ENCODE results near the gene PTPRN2.
"Not testable (repeated sequence)": the region's sequence is repeated elsewhere in the genome, so short reads cannot be mapped to it uniquely, and the experiment has no call there.

The PTPRN2 gene

DNA sequence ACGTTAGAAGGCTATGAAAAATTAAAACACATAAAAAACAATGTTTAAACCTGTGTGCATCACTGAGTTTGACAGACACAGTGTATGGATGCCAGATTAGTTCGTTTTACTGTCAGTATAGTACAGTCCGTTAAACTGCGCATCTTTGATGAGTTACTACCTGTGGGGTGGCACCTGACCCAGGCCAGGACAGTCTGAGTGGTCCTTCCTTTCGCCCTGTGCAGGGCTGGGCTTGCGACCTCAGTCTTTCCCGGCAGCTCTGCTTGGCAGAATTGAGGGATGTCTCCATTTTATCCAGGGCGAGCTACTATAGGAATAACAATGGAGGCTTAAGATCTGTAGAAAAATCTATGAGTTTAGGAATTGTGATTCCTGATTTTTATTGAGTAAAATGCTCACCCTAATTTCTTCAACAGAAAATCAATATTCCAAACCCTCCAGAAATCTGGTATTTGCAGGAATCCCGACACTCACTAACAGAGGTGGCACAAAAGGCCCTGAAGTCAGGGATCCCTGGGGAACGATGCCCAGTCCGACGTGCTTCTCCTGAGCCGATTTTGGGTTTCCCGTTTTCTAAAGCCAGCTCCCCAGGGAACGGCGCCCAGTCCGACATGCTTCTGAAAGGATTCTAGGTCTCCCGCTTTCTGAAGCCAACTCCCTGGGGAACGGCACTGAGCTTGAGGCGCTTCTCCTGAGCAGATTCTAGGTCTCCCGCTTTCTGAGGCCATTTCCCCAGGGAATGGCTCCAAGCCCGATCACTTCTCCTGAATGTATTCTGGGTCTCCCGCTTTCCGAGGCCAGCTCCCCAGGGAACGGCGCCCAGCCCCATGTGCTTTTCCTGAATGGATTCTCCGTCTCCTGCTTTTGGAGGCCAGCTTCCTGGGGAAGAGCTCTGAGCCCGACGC, 873.2 kb downstream of the PTPRN2 start:
- DNase-seq (ENCODE audit: low read depth in 4 of 4, low spot score in 1 of 4) = no peak

DNA sequence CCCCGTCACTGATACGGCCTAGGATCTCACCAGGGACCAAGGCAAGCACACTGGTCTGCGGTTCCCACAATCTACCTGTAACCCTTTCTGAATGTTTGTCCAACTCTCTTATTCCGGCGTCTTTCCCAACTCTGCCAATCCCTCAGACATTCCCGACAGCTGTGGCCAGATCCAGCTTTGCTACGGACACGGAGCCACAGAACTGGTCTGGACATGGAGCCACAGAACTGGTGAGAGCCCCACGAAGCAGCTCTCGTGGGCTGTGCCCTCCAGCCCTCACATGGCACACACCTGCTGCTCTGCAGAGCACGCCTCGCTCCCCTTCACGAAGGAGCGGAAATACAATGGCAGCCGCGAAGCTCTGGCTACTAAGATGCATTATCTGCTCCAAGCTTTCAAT, 874.0 kb downstream of the PTPRN2 start:
- DNase-seq (ENCODE audit: low read depth in 4 of 4, low spot score in 1 of 4) = no peak

DNA sequence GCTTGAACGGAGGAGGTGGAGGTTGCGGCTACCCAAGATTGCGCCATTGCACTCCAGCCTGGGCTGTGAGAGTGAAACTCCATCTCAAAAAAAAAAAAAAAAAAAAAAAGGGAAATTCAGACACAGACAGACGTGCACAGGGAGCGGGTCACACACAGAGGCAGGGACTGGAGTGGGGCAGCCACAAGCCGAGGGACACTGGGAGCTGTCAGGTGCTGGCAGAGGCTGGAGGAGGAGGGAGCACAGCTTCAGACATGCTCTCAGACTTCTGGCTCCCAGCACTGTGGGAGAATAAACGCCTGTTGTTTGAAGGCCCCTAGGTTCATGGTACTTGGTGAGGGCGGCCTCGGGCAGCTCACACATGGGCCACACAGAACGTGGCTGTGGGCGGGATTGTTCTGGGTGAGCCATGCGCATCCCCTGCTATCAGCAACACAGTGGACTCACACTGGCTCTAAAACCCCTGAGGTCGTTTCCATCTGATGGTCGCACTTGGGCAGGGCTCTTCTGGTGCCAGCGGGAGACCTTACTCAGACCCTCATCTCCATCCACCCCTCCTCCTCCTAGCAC, 874.9 kb downstream of the PTPRN2 start:
- no peak for DNase-seq (ENCODE audit: low read depth in 4 of 4, low spot score in 1 of 4)

DNA sequence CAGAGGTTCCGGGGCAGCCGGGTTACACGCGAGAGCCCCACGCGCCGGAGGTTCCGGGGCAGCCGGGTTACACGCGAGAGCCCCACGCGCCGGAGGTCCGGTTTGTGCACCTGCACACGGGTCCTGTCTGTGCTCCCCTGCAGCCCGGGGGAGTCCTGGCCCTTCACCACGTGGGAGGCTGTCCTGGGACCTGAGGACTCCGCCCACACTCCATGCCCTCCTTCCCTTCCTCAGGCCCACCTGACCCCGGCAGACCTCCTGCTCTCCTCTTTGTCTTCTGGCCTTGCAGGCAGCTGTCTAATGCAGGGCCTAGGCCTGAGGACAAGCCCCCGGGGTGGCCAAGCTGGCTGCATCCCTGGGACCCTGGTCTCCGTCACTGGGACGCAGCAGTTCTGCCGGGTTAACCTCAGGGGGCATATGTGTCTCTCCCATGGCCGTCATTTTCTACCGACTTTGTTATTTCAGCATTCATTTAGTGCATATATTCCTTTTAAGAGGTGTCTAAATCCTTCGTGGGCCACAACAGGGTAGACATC, 876.2 kb downstream of the PTPRN2 start:
- no peak for DNase-seq (ENCODE audit: low read depth in 4 of 4, low spot score in 1 of 4)

DNA sequence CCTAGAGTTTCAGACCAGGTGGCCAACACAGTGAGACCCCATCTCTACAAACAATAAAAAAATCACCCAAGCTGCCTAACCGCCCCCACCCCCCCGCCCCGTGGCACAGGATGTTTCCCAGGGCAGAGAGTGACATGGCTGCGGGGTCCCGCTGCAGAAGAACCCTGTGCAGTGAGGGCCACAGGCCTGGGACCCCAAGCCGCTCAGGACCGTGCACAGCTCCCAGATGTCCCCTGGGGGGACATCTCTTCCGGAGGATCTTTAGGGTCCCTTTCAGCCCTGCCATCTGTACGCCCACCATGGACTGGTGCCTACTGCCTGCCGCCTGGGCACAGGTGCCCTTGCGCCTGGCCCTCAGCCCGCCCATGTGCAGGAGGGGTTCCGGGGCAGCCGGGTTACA, 877.2 kb downstream of the PTPRN2 start:
- no peak for DNase-seq (ENCODE audit: low read depth in 4 of 4, low spot score in 1 of 4)

DNA sequence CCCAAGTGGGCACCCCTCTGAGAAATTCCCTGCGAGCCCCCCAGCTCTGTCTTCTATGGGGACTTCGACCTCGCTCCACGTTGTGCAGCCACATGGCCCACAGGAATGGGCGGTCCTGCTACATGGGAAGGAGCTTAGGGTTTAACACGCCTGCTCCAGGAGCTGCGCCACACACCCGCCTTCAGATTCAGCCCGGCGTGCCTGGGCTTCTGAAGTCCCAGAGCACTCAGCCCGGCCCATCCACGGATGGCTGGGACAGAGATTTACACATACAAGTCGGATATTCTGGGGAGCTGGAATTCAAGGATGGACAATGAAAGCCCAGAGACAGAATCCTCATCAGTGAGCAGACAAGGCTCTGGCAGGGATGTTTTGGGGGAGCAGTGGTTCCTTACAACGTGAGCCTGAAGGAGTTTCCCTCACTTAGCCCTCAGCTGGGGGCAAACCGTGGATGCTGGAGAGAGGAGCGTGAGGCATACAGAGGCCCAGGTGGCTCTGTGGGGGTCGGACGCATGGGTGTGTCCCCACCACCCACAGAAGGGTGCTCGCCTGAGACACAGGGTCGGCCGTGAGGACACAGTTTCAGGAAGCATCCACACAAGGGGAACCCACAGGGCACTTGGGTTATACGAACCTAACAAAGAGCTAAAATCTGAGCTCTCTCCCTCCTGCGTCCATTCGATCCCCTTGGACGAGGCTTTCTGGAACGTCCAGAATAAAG, 877.9 kb downstream of the PTPRN2 start:
- no peak for DNase-seq (ENCODE audit: low read depth in 4 of 4, low spot score in 1 of 4)

DNA sequence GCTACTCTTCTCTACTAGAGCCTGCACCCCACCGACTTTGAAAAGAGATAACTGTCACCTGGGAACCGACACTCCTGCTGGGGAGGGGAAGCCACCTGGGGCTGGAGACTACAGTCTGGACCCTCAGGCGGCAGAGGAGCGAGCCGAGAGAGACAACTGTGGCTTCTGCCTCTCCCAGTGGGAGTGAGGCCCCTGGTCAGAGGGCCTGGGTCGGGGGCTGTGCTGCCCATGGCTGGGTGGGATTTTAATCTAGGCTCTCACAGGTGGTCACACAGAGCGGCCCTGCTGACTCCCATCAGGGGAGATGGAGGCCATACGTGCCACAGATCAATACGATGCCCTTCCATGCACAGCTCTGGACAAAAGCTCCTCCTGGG, 878.7 kb downstream of the PTPRN2 start:
- DNase-seq (ENCODE audit: low read depth in 4 of 4, low spot score in 1 of 4) = no peak

DNA sequence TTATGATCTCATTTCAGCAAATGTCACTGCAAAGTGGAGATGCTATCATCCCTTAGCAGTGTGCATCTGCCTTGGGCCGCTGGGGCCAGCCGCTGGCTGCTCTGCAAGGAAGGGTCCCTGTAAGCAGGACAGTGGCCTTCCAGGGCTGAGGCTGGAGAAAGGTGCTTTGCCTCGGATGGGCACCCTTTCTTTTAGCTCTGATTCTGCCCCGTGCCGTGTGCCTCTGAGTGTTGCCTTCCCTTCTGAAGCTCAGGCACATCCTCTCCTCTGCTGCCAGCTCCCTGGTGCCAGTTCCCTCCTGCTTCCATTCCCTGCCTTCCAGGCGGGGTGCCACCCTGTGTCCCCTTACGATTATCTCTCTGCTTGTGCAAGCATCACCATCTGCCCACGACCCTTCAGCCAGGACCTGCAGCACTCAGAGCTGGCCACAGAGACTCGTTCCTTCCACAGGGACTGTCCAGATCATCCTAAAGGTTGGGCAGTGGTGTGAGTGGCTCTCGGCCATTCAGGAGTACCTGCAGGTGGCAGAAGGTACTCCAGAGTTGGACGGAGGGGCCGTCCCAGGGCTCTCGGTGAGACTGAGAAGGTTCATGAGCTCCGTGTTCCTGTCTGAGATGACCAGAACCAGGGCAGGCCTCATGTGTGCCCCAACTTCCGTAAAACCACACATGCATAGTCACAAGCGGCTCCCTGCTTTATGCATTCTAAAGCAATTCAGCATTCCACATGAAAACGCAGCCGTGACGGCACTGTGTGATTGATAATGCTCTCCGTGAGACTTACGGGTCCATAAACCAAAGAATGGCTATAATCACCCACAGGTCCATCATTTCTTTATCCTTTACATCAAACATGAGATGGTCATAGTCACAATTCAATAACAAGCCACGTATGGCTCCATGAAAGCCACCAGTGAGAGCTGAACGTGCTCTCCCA, 879.4 kb downstream of the PTPRN2 start:
- no peak for DNase-seq (ENCODE audit: low read depth in 4 of 4, low spot score in 1 of 4)

DNA sequence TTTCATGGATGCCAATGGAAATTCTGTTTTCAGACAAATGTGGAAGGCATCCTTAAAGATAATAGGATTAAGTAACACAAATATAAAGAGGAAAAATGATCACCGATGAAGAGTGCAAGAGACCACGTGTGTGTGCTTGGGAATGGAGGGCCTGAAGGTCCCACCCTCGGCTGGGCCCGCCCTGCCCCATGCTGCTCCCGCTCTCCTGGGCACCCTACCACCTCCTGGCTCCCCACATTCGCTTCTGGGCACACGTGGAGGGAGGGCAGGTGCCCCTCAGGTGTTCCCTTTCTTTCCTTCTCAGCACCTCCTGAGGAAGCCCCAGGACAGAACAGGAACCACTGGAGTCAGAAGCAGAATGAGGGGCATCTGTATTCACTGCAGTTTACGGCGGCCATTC, 883.3 kb downstream of the PTPRN2 start:
- no peak for DNase-seq (ENCODE audit: low read depth in 4 of 4, low spot score in 1 of 4)

DNA sequence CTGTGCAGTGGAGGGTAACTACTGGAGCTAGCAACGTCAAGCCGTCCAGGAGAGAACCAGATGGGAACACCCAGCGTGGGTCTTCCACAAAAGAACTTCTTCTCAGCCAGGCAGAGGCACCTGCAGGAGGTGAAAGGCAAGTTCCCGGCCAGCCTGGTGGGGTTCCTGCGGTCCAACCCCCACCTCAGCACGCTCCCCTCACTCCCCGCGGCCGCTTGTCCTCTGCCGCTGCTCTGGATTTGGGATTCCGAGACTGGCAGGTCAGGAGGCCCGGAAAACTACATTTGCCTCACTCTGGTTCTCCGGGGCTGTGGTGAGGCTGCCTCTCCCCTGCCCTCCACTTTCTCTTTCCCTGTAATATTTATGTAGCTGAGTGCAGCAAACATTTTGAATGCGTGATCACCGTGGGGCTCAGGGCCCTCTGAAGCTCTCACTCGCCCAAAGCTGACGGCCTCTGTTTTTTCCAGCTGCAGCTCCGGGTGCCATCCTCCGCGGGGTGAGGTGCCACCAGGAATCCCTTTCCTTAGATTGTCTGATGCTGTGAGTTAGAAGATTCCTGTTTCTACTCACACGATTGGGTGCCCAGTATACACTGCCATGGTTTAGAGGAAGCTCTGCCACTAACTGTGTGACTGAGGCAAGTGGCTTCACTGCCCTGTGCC, 884.0 kb downstream of the PTPRN2 start:
- DNase-seq (ENCODE audit: low read depth in 4 of 4, low spot score in 1 of 4) = no peak

DNA sequence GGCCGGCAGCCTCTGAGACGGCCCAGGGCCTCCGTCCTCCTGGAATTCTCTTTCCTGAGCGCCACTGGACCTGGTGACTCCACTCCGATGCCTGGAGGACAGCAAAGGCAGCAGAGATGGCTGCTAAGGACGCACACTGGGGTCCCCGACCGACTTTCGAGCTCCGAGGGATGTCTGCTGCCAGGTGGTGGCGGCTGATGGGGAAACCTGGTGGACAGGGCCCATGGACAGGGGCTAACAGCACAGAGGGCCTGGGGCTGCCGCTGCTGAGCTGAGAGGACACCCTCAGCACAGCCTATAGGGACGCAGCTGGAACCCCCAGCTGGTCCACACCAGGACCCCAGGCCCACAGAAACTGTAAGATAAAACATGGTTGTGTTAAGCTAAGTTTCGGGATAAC, 884.5 kb downstream of the PTPRN2 start:
- no peak for DNase-seq (ENCODE audit: low read depth in 4 of 4, low spot score in 1 of 4)

DNA sequence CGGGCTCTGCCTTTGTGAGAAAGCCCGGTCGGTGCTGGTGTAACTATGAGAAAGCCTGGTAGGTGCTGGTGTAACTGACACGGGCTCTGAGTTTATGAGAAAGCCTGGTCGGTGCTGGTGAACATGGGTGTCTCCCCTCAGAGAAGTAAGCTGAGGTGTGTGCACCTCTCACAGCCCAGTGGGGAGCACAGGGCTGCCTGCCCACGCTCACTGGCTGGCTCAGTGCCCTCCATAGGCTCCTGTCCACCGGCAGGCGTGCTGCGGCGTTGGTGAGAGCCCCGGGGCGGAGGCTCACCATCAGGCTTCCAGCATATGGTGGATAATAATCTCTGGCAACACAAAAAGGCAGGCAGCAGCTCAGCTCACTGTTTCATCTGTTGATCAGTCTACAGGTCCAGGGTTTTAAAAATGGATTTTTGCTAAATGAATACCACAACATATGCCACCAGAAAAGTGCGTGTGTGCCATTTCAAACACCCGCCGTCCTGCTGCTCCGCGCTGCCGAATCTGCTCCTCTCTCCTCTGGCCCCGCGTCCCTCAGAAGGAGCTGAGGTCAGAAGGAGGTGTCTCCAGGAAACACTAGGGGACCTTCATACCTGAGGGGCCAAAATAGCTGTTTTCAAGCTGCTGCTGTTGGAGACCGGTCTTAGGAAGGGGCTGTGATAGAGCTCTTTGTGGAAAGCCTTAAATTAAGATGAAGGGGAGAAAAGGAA, 885.2 kb downstream of the PTPRN2 start:
- no peak for DNase-seq (ENCODE audit: low read depth in 4 of 4, low spot score in 1 of 4)

DNA sequence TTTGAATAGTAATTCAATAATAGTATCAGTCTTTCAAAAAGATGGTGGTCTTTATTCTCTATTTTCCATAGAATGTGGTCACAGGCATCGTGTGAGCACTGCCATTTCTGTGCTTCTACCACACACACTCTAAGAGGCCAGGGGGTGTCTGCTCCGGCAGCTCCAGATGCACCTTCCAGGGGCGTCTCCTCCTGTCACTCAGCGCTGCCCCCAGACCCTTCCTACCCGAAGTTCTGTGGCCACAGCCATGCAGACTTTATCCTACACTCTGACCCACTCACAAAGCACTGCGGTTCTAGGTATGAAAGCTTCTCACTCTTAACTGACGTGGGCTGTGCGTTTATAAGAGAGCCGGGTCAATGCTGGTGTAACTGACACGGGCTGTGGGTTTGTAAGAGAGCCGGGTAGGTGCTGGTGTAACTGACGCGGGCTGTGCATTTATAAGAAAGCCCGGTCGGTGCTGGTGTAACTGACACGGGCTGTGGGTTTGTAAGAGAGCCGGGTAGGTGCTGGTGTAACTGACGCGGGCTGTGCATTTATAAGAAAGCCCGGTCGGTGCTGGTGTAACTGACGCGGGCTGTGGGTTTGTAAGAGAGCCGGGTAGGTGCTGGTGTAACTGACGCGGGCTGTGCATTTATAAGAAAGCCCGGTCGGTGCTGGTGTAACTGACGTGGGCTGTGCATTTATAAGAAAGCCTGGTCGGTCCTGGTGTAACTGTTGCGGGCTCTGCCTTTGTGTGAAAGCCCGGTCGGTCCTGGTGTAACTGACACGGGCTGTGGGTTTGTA, 886.0 kb downstream of the PTPRN2 start:
- not testable (repeated sequence) for DNase-seq (ENCODE audit: low read depth in 4 of 4, low spot score in 1 of 4)

DNA sequence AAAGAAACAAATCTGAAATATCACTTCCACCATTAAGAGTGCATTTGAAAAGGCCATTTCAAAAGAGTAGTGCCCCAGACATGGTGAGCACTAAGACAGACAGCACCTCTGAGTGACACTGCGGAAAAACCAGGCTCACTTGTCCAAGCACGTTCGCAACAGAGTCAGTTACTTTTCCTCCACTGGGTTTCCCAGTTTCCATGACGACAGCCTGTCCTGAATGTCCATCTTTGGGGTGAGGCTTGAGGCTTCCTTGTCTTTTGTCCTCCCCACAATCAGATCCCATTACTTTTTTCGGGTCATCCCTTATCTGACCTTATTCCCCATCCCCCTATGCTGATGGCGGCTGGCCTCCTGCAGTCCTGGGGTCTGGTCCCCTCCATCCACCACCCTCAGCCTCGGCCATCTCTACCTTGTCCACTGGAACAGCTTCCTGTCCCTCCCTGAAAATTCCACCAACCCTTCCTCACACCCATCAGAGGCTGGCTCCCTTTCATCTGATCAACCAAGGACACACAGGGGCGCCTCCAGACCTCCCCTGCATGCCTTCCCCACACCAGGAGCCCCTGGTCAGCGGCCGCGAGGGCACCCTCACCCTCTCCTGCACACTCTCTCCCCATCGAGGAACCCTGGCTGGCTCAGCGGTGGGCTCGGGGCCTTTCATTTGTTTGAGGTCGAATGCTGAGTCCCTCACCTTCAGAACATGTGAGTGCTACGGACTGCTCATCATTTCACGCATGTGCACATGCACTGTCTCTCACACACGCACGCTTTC, 887.2 kb downstream of the PTPRN2 start:
- DNase-seq (ENCODE audit: low read depth in 4 of 4, low spot score in 1 of 4) = no peak

DNA sequence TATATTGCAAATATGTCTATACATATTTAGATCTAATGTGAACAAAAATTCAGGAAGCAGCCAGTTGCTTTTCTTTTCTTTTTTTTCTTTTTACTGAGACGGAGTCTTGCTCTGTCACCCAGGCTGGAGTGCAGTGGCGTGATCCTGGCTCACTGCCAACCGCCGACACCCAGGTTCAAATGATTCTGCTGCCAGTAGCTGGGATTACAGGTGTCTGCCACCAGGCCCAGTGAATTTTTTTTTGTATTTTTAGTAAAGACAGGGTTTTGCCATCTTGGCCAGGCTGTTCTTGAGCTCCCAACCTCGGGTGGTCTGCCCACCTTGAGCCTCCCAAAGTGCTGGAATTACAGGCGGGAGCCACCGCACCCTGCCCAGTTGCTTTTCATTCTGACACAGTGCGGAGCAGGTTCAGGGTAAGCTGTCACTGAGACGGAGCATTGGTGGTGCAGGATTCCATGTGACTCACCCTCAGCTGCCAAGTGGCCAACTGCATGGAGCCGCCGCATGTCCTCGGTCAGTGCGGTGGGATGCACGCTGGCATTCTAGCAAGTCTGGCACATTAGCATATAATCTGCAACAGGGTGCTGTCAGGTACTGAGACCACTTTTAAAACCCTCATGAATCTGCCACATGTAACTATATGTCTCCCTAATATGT, 888.1 kb downstream of the PTPRN2 start:
- DNase-seq (ENCODE audit: low read depth in 4 of 4, low spot score in 1 of 4) = no peak

DNA sequence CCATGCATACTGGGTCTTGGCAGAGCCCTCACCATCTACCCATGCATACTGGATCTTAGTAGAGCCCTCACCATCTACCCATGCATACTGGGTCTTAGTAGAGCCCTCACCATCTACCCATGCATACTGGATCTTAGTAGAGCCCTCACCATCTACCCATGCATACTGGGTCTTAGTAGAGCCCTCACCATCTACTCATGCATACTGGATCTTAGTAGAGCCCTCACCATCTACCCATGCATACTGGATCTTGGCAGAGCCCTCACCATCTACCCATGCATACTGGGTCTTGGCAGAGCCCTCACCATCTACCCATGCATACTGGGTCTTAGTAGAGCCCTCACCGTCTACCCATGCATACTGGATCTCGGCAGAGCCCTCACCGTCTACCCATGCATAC, 890.3 kb downstream of the PTPRN2 start:
- DNase-seq (ENCODE audit: low read depth in 4 of 4, low spot score in 1 of 4) = not testable (repeated sequence)

DNA sequence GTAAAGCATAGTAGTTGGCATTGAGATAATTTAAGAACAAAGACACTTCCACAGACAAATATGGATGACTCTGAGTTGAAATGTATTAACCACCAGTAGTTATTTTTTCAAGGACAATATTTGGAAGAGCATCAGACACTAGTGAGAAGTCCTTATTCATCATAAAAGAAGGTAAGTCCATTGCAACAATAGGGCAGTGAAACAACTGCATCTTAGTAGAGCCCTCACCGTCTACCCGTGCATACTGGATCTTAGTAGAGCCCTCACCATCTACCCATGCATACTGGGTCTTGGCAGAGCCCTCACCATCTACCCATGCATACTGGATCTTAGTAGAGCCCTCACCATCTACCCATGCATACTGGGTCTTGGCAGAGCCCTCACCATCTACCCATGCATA, 892.0 kb downstream of the PTPRN2 start:
- DNase-seq (ENCODE audit: low read depth in 4 of 4, low spot score in 1 of 4) = not testable (repeated sequence)

DNA sequence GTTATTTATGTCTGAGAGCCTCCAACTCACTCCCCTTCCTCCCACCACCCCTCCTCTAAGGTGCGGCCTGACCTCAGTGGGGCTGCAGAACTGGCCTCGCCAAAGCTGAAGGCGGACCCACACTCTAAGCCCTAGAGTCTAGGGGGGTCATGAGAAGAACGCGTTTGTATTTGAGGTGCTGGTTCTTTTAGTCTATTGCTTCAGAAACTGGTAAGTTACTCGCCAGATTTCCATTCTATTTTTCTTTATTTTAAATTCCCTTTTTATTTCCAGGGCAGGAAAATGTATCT, 893.3 kb downstream of the PTPRN2 start:
- no peak for DNase-seq (ENCODE audit: low read depth in 4 of 4, low spot score in 1 of 4)
